PFSK-1 (cell line): Measurements from ENCODE around the gene DAAM1.

Experiments used
- FOXP2 ChIP-seq: optimal IDR thresholded peaks from 2 replicates; pipeline ENCODE3; 2011; ENCODE audit warnings: borderline replicate concordance, control low read depth, inconsistent platforms; ENCODE audit not compliant: insufficient read depth; ENCODE audit errors: extremely low read length, extremely low read depth
- POLR2AphosphoS5 ChIP-seq: IDR thresholded peaks from 2 replicates; pipeline ENCODE4 v1.6.1; 2012; ENCODE audit warnings: low read depth, mild to moderate bottlenecking, control low read depth, low read length, moderate library complexity
- SIN3A ChIP-seq: IDR thresholded peaks from 2 replicates; pipeline ENCODE4 v1.6.1; 2012; ENCODE audit warnings: mild to moderate bottlenecking, low read length, moderate library complexity, borderline replicate concordance; ENCODE audit not compliant: insufficient read depth
- TAF1 ChIP-seq: IDR thresholded peaks from 2 replicates; pipeline ENCODE4 v1.6.1; 2012; ENCODE audit warnings: low read length, control low read depth, borderline replicate concordance; ENCODE audit not compliant: insufficient read depth
- TF ChIP-seq, protein P1 (sequence below), 2 experiments: IDR thresholded peaks; 2 replicates each; pipeline versions ENCODE4 v1.6.1 to v1.8.0; 2011 to 2012; ENCODE audit warnings: low read depth in 2 of 2, low read length in 2 of 2, control low read depth in 1 of 2, inconsistent platforms in 1 of 2, mild to moderate bottlenecking in 1 of 2, moderate library complexity in 1 of 2; ENCODE audit not compliant: insufficient read depth in 1 of 2

The DAAM1 gene

DNA sequence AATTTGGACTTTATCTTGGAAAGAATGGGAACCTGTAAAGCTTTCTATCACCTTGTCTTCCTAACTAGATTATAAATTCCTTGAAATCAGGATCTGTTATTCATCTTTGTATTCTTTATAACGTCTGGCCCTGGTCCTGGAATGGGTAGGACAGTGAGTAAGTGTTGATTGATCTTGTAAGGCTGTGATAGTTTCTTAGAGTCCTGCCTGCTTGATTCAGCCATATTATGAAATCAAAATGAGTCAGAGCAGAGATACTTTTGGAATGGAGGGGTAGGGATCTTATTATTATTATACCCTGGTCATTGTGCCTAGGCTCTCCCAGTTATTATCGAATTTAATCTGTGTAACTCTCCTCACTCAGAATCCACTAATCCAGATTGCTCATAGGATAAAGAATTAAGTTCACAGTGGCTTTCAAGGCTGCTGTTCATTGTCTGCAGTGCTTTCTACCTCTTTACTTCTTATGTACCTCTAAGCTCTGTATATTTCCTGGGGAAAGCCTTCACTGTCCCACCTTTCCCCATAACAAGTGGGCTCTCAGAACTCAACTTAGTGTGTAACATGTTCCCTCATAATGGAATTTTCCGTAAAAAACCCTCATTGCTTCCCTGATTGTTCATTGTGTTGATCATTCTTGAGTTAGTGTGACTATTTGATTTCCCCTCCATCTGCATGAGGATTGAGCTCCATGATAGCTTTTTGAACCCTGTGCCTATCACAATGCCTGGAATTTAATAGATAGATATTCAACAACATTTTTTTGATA lies 93.3 kb downstream of the DAAM1 start:
- no peak for TF ChIP-seq SIN3A
- TF ChIP-seq FOXP2: no peak

DNA sequence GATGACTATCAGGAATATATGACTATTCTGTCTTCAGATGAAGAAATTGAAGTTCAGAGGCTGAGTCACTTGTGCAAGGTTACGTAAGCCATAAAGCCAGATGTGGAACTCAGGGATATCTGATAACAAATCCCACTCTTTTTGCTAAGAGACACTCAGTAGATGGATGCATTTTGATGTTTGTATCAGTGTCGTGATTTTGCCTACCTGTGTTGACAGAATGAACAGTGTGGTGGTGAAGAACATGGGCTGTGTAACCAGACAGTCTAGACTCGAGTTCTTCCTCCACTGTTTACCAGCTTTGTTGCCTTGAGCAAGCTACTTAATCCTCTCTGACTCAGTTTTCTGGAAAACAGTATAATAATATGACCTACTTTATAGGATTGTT lies 93.9 kb downstream of the DAAM1 start:
- TF ChIP-seq, protein P1, sequence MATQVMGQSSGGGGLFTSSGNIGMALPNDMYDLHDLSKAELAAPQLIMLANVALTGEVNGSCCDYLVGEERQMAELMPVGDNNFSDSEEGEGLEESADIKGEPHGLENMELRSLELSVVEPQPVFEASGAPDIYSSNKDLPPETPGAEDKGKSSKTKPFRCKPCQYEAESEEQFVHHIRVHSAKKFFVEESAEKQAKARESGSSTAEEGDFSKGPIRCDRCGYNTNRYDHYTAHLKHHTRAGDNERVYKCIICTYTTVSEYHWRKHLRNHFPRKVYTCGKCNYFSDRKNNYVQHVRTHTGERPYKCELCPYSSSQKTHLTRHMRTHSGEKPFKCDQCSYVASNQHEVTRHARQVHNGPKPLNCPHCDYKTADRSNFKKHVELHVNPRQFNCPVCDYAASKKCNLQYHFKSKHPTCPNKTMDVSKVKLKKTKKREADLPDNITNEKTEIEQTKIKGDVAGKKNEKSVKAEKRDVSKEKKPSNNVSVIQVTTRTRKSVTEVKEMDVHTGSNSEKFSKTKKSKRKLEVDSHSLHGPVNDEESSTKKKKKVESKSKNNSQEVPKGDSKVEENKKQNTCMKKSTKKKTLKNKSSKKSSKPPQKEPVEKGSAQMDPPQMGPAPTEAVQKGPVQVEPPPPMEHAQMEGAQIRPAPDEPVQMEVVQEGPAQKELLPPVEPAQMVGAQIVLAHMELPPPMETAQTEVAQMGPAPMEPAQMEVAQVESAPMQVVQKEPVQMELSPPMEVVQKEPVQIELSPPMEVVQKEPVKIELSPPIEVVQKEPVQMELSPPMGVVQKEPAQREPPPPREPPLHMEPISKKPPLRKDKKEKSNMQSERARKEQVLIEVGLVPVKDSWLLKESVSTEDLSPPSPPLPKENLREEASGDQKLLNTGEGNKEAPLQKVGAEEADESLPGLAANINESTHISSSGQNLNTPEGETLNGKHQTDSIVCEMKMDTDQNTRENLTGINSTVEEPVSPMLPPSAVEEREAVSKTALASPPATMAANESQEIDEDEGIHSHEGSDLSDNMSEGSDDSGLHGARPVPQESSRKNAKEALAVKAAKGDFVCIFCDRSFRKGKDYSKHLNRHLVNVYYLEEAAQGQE (IDR thresholded peaks at IDR 0.05; ENCODE audit: insufficient read depth in 1 of 2, low read depth in 2 of 2, low read length in 2 of 2): no peak
- TF ChIP-seq TAF1: no peak

DNA sequence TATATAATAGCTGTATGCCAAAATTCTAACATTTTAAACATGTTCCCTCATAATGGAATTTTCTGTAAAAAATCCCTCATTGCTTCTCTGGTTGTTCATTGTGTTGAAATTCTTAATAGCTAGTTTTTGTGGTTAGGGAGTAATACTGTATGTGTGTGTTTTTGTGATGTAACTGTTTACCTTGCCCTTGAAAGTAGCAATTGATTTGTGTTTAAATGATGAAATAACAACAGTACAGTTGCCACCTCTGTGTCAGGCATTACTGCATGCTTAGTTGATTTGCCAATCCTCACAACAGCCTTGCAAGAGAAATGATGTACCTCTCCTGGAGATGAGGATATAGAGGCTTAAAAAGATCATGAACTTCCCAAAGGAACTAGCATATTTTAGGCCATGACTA lies 94.9 kb downstream of the DAAM1 start:
- TF ChIP-seq FOXP2 (no peak), POLR2AphosphoS5 (no peak), SIN3A (no peak), TAF1 (no peak)
- TF ChIP-seq, protein P1 (IDR thresholded peaks at IDR 0.05; ENCODE audit: insufficient read depth in 1 of 2, low read depth in 2 of 2, low read length in 2 of 2): no peak

DNA sequence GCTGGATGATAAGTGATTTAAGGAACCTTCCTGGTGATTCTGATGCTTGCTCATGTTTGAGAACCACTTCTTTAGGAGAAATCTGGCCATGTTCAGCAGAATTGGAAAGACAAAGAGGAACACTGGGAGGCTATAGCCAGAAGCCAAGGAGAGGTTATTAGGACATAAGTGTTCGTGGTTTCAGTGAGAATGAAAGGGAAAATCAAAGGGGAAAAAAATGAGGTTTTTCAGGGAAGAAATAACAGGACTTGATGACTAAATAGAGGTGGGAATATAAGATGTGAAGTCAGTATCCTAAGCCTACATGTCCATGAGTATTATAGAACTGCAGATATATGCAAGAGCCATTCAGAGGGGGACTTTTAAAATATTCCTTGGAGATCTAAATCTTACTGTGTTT lies 95.6 kb downstream of the DAAM1 start:
- TF ChIP-seq FOXP2: no peak
- no peak for TF ChIP-seq POLR2AphosphoS5
- no peak for TF ChIP-seq TAF1
- TF ChIP-seq, protein P1 (IDR thresholded peaks at IDR 0.05; ENCODE audit: insufficient read depth in 1 of 2, low read depth in 2 of 2, low read length in 2 of 2): no peak
- TF ChIP-seq SIN3A: no peak

DNA sequence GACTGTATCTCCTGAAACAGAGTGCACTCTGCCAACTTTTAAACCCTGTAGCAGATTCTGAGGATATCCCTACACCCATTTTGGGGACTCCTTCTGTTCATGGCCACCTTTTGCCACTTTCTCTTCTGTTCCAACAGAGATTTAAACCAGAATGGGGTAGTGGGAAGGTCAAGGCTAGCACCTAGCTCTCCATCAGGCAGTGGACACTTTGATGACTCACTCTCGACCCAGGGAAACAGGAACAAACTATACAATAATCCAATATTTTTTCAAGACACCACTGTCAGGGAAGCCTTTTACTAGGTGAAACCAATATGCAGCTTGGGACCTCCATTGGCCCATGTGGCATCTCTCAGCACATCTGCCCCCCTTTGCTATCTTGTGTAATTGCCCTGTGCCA lies 103.6 kb downstream of the DAAM1 start:
- TF ChIP-seq, protein P1 (IDR thresholded peaks at IDR 0.05; ENCODE audit: insufficient read depth in 1 of 2, low read depth in 2 of 2, low read length in 2 of 2): no peak
- TF ChIP-seq SIN3A (no peak), POLR2AphosphoS5 (no peak), FOXP2 (no peak), TAF1 (no peak)
